ENCODE results near the gene EFNA2.
A peak's percentile ranks its signal among the peaks of the same experiment; 100 is the strongest.

Gene EFNA2

DNA sequence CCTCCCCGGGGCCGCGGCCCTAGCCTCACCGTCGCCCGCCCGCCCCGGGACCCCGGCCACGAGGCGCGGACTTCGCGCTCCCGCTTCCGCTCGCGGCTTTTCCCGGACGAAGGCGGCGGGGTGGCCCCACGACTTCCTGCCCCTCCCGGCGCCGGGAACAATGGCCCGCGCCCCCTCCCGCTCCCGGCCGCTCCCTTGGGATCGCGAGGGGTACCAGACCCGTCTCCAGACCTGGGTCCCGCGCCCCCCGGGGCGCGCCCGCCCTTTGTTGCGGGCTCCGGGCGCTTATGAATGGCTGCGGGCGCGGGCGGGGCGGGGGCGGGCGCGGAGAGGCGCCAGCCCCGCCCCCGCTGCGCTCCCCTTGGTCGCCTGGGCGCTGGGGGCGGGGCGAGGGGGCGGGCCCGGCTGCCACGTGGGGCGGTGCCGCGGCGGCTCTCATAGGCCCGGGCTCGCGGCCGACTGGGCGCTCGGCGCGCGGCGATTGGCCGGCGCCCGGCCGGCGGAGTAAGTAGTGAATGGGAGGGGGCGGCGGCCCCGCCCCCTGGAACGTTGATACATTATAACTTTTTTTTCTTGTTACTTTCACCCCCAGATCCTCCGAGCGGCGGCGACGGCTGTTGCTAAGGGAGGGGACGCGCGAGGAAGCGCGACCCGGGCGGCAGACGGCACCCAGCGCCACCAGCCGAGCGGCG lies 36.2 kb upstream of the EFNA2 start:
- peak; percentile 85 to 90 for DNase-seq (ENCODE audit: low read depth in 2 of 2)

- DNase-seq (ENCODE audit: low read depth in 2 of 2): no peak
Observed at GRCh38 chr19:1249990-1250436, 35.7 kb upstream of the EFNA2 start.

GRCh38 chr19:1250437-1251260 lies 35.0 kb upstream of the EFNA2 start:
- DNase-seq (ENCODE audit: low read depth in 2 of 2): no peak

DNA sequence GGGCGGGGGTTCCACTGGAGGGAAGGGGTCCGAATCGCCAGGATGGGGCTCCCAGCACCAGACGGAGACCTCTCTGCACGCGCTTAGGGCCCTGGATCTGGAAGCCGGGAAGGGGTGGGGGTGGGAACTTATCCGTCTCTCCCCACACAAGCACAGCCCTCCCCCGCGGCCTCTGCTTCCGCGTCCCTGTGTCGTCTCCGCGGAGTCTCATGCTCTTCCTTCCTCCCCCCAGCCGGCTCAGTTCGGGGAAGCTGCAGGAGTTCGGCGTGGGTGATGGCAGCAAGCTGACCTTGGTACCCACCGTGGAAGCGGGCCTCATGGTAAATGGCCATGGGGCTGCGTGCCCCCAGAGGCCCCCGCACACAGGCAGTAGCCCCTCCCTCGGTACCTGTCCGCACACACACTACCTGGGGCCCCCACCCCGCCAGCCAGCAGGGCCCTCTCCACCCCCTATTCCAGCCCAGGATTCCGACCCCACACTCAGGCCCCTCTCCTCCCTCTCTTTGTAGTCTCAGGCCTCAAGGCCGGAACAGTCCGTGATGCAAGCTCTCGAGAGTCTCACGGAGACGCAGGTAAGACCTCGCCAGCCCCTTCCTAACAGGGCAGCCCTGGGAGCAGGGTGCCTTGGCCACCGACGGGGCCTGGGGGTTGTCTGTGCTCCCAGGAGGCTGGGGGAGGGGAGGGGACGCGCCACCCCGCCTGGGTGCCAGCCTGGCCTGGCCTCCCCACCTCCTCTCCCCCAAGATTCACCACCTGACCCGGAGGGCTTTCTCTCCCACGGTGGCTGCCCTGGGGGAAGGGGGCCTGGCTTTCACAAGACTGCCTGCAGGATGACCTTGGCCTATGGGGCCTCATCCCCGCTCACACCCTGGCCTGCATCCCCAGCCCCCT lies 34.1 kb upstream of the EFNA2 start:
- DNase-seq (ENCODE audit: low read depth in 2 of 2): no peak

- no peak for DNase-seq (ENCODE audit: low read depth in 2 of 2)
Observed at GRCh38 chr19:1252221-1252820, 33.4 kb upstream of the EFNA2 start.

DNA sequence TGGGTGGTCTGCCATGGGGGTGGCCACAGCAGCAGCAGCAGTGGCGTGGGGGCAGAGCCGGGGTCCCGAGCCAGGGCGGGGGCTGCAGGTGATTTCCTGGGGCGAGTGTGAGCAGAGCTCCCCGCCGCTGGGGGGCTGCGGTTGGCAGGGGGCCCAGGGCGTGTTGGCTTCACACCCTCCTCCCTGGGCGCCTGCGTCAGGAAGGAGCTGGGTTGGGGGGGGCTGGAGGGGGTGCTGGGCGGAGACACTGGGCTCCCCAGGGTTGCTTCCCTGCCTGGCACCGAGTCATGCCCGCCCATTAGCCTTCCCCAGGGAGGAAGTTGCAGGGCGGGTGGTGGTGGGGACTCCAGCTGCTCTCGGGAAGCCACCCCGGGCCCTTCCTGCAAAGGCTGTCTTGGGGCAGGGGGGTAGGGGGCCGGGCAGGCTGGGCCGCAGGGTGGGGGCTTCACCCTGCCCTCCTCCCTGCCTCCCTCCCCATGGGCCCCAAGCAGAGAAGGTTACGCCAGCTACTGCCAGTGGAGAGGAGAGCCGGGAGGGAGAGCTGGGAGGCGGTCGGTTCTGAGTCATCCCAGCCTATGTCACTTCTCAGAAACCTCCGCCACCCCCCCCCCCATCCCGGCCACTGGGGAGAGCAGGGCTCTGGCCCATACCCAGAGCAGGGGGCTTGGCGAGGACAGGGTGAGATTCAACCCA lies 32.7 kb upstream of the EFNA2 start:
- DNase-seq (ENCODE audit: low read depth in 2 of 2): peak in 1 of 2 donors; percentile 51

DNA sequence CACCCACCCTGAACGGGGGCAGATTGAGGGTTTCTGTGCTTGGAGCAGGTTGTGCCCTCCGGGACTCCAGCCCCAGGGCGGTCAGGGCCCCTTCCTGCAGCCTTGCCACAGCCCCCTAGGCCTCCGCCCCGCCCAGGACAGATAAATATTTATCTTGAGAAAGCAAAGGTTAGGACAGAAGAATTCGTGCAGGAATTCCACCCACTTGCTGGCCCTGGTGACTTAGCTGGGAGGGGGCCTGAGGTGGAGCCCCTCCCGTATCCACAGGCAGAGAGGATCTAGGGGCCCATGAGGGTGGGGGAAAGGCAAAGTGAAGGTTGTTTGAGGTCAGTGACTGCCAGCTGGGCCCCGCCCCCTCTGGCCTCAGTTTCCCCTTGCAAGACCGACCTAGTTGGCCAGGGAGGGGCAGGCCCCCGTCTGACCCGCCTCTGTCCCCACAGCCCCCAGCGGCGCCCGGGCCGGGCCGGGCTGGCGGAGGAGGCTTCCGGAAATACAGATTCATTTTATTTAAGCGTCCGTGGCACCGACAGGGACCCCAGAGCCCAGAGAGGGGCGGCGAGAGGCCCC lies 32.1 kb upstream of the EFNA2 start:
- no peak for DNase-seq (ENCODE audit: low read depth in 2 of 2)

- DNase-seq (ENCODE audit: low read depth in 2 of 2): no peak
Observed at GRCh38 chr19:1254081-1254527, 31.6 kb upstream of the EFNA2 start.

DNA sequence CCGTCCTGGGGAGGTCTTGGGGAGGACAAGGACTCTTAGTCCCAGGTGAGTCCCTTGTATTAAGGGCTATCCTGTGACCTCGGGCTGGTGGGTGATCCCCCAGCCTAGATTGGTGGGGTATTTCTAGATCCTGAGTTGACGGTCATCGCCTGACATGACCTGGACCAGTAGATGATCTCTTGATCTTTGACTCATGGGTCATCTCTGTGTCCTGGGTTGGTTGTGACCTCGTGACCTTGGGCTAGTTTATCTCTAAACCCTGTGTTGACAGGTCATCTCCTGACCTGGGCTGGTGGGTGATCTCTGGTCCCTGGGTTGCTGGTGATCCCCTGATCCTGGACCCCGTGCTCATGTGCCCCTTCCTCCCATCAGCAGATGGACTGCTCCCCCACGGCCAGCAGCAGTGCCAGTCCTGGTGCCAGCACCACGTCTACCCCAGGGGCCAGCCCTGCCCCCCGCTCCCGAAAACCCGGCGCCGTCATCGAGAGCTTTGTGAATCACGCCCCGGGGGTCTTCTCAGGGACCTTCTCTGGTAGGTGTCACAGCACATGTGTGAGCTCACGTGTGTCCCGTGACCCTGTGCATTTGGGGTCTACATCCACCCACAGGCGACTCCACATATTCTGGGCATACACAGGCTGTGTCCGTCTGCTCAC lies 31.0 kb upstream of the EFNA2 start:
- no peak for DNase-seq (ENCODE audit: low read depth in 2 of 2)

GRCh38 chr19:1255186-1256161 lies 30.2 kb upstream of the EFNA2 start:
- DNase-seq (ENCODE audit: low read depth in 2 of 2): no peak

DNA sequence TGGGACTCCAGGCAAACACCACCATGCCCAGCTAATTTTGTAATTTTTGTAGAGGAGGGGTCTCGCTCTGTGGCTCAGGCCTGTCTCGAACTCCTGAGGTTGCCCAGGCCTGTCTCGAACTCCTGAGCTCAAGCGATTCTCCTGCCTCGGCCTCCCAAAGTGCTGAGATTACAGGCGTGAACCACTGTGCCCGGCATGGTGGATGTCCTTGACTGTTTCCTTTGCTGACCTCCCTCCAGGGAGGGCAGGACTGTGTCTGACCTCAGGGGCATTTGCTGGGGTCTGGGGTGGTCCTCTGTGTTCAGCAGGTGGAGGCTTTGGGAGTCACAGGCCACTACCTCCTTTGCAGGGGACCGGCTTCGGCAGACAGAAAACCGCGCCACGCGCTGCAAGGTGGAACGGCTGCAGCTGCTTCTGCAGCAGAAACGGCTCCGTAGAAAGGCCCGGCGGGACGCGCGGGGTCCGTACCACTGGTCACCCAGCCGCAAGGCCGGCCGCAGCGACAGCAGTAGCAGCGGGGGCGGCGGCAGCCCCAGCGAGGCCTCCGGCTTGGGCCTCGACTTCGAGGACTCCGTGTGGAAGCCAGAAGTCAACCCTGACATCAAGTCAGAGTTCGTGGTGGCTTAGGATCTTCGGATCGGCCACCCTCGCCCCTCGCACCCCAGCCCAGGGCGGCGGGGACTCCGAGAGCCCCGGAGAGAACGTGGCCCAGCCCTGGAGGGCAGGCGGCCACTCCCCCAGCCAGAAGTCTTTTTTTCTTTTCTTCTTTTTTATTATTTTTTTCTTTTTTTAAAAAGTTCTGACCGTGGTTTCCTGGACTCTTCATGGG lies 28.8 kb upstream of the EFNA2 start:
- no peak for DNase-seq (ENCODE audit: low read depth in 2 of 2)

DNA sequence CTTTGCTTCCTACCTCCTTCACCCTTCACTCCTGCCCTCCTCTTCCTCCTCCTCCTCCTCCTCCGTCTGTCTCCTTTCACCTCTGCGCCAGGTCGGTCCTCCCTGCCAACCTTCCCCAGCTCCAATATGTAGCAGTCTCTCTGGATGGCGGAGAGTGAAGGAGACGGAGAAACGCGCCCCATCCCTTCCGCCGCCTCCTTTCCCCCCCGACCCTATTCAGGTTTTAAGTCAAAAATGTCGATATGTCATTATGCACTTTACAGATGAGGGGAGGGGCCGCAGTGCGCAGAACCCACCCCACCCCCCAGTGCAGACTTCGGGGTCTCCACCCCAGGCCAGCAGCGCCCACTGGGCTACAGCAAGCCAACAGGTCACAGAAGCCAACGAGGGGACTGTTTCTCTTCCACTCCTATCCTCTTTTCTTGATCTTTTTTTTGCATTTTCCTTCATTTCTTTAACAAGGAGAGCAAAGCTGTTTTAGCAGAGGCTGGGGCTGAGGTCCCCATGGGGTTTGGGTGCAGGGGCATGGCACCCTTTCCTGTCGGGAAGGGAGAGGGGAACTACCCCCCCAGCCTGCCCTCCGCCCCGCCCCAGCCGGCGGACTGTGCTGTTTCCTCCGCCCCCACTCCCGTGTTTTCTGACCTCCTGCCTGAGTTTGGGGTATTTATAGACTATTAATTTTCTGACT lies 28.1 kb upstream of the EFNA2 start:
- no peak for DNase-seq (ENCODE audit: low read depth in 2 of 2)

DNA sequence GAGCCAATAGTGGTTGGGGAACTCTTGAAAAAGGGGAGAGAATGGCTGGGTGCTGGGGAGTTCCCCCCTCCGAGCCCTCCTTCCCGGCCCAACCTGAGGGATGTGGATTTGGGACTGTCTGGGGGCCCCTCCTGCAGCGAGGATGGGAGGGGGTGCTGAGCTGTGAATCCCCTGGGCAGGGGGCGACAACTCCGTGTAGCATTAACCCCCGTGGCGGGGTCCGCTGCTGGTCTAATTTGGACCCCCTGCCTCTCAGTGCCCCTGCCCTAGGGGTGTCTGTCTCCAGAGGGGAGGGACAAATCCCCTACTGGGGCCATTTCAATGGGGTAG lies 27.5 kb upstream of the EFNA2 start:
- no peak for DNase-seq (ENCODE audit: low read depth in 2 of 2)

- no peak for DNase-seq (ENCODE audit: low read depth in 2 of 2)
Observed at GRCh38 chr19:1258707-1259205, 26.9 kb upstream of the EFNA2 start.

- DNase-seq (ENCODE audit: low read depth in 2 of 2): no peak
Observed at GRCh38 chr19:1259206-1259875, 26.3 kb upstream of the EFNA2 start.

DNA sequence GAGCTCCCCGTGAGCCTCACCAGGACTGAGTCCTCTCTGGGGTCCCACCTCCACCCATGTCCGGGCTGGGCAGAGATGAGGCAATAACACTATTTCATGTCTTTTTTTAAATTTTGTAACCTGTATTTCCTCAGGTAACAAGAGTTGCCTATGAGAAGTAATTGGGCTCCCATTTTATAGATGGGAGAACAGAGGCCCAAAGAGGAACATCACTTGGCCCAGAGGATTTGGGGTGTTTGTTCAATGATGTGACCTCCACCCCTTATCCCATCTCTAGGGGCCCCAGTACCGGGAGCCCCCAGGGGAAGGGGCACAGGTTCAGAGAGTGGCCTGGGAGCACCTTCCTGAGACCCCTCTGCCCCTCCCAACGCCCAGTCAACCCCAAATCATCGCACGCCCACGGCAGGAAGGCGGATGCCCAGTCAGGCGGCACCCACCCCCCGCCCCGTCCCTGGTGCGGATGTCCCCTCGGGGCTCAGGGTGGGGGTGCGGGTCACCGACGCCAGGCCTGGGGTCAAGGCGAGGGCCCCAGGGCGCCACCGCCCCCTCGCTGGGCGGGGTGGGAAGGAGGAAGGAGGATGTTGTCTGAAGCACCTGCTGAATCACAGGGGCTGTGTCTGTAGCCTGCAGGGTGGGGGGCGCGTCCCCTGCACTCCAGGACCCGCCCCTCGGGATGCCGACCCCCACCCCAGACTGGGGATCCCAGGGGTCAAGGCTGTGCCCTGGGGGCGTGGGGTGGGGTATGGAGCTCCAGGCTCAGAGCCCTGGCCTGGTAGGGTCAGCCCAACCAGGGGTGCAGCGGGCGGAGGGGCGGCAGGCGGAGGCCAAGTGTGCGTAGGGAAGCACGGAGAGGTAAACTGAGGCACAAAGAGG lies 25.6 kb upstream of the EFNA2 start:
- DNase-seq (ENCODE audit: low read depth in 2 of 2): no peak
